IPS DF 19.7 (cell line): ENCODE data around the gene FRMD4A.
"Not testable (repeated sequence)": the region's sequence is repeated elsewhere in the genome, so short reads cannot be mapped to it uniquely, and the experiment has no call there.

Experiments
- DNase-seq: peaks from one replicate; pipeline ENCODE4 v3.0.0-alpha.2; 2013; ENCODE audit warnings: low read depth, low spot score

The FRMD4A gene

DNA sequence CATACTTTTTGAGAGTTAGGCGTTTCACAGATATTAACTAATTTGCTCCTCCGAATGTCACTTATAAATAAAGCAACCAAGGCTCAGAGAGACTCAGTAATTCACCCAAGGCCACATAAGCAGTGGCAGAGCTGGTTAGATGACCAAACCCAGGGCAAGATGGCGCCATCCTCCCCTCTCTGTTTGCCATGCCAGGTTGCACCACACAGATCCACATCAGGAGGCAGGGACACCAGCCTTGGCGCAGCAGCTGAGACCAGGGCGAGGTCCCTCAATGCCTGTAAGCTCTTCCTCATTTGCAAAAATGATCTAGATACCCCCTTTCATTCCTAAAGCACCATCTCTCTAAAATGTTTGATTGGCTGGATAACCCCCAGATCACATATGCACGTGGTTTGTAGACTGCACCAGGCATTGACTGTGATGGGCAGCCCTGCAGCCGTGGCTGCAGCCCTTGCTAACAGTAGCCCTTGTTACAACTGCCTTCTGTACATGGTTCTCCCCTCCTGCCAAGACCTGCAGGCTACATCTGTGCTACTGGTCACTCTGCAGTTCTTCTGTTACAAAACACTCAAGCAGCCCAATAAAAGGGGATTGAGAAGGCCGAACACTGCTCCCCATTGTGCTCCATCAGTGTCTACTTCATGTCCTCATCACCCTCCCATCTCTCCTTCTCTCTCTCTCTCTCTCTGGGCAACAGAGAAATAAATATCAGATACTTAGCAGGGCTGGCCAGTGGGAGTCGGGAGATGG, 445.3 kb downstream of the FRMD4A start:
- no peak for DNase-seq

GRCh38 chr10:13883636-13884444, 446.9 kb downstream of the FRMD4A start:
- no peak for DNase-seq

GRCh38 chr10:13882119-13882711, 448.5 kb downstream of the FRMD4A start:
- peak; percentile 99 for DNase-seq

DNA sequence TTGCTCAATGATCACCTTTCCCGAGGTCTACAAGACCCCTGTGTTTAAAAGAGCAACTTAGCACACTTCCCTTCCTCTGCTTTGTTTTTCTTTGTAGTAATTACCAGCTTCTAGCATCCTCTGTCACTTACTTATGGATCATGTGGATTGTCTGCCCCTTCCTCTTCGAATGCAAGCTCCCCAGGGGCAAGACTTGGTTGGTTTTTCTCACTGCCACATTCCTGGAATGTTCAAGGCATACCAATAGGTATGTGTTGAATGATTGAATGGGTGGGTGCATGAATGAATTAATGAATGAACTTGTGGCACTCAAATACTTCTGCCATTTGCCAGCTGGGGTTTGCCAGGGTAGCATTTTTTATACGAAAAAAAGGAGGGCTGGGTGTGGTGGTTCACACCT, 450.0 kb downstream of the FRMD4A start:
- DNase-seq, result no peak

GRCh38 chr10:13877154-13877909, 453.4 kb downstream of the FRMD4A start:
- DNase-seq, result no peak

DNA sequence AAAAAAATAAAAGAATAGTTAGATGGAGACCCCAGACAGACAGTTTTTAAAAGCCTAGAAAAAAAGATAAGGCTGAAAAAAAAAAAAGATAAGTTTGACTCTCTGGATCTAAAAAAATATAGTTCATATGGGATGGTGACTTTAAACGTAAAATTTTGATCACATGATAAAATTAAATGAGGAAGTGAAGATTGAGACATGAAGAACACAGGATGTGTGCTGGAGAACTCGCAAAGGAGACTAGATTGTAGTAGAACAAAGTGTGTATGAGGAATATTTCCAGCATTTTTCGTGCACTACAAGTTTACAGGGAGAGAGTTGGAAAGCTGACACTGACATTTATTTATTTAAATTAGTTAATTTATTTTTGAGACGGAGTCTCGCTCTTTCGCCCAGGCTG, 457.5 kb downstream of the FRMD4A start:
- DNase-seq, result no peak

- DNase-seq, result no peak
Measured at GRCh38 chr10:13872411-13872810, 458.3 kb downstream of the FRMD4A start.

- no peak for DNase-seq
Measured at GRCh38 chr10:13871776-13872175, 458.9 kb downstream of the FRMD4A start.

GRCh38 chr10:13871011-13871410, 459.7 kb downstream of the FRMD4A start:
- DNase-seq, result no peak

- no peak for DNase-seq
Measured at GRCh38 chr10:13869295-13869664, 461.4 kb downstream of the FRMD4A start.

DNA sequence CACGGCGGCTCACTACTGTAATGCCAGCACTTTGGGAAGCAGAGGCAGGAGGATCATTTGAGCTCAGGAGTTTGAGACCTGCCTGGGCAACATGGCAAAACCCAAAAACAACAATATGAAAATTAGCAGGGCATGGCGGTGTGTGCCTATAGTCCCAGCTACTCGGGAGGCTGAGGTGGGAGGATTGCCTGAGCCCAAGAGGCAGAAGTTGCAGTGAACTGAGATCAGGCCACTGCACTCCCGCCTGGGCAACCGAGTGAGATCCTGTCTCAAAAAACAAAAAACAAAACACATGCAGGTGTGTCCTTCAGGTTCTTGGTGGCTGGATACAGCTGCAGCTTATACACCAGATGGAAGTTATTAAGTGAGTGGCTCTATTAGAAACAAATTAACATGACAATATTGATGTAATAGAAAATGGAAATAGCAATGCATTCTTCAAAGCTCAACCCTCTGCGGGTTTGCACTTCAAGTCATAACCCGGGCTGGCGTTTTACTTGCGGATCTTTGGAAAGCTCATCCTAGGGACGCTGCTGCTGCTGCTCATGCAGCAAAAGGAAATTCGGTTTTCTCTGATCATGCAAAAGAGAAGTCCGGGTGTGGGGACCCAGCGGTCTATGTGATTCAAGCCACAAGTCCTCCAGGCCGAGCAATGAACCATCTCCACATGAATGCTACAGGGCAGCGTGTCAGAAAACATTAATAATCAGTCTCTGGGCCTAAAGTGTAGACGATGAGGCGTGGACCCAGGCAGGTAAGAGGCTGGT, 462.0 kb downstream of the FRMD4A start:
- DNase-seq, result no peak

- DNase-seq, result no peak
Measured at GRCh38 chr10:13867822-13868221, 462.9 kb downstream of the FRMD4A start.

- peak; percentile 86 for DNase-seq
Measured at GRCh38 chr10:13865758-13866491, 464.8 kb downstream of the FRMD4A start.

GRCh38 chr10:13865220-13865619, 465.5 kb downstream of the FRMD4A start:
- not testable (repeated sequence) for DNase-seq

DNA sequence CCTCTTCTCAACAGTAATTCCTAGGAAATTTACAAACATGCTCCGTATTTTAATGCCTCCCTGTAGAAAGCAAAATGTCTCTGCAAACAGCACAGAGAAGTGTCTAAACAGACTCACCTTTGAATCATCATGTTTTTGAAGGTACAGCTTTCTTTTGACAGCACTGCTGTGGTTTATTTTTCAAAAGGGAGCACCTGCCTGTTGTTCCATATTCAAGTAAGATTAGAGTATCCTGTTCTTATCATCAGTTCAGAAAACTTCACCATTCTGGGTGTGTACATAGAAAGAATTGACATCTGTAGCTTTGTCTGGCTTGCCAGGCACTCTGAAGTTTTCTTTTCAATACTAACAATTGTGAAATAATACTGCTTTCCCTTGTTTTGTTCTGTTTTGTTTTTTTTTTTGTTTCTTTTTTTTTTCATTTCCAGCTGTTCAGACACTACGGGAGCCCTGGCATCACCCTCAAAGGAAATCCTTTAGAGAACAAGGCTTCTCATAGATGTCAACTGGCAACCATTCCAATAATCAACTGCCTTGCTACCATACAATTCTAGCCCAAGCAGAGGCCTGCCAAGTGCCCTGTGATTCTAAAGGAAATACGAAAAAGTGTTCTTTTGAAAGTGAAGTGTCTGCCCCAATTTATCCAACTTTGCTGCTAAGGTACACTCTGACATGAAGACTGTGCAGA, 468.0 kb downstream of the FRMD4A start:
- no peak for DNase-seq

DNA sequence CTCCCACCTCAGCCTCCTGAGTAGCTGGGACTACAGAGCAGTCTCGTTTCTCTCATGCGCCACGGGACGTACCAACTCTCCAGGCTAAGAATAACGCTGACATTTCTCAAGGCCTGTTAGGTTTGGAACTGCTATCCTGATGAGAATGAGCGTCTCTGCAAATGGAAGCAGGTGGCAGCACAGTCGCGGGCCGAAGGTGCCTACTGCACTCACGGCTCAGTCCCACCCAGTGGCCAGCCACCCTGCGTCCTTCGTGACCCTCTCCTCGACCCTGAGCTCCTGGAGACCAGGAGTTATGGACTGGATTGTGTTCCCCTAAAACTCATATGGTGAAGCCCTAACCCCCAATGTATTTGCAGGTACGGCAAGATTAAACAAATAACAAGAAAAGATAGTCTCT, 469.8 kb downstream of the FRMD4A start:
- DNase-seq, result no peak

DNA sequence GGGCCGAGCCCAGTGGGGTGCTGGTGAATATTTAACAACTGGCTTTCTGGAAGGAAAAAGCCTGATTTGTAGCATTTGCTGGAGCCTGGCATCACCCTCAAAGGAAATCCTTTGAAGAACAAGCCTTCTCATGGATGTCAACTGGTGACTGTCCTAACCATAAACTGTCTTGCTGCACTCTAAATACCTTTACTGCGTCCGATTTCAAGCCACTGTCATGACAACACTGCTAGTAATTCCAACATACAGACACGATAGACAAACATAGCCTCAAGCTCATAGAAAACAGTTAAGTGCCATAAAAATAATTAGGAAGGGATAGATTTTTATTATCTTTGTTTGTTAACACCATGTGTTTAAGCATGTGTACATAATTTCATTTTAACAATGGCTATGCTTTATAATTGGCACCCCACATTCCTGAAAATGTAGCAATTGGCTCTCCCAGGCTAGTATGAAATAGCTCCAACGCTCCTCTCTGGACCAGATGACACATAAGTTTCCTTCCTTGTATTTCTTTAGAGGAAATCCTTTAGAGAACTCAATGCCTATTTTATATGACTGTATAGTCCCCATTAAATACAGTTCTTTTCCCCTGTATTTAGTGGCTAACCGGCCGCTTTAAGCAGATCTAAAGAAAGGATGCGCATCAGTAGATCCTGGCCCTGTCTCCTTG, 470.6 kb downstream of the FRMD4A start:
- no peak for DNase-seq

DNA sequence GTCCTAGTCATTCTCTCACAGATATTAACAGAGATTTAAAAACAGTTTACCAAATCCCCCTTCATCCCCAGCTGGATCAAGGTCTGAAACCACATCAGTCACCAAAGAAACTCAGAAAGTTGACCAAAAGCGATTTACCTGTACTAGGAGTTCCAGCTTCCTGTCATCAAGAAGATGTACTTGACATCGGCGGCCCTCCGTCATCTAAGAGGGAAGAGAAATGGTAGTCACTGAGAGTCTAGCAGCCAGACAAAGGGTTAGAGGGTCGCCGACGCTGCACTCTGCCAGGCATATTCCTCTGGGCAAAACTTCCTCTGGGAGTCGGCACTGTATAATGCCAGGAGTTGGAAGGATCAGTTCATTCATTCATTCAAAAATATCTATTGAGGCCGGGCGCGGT, 472.0 kb downstream of the FRMD4A start:
- DNase-seq, result no peak

DNA sequence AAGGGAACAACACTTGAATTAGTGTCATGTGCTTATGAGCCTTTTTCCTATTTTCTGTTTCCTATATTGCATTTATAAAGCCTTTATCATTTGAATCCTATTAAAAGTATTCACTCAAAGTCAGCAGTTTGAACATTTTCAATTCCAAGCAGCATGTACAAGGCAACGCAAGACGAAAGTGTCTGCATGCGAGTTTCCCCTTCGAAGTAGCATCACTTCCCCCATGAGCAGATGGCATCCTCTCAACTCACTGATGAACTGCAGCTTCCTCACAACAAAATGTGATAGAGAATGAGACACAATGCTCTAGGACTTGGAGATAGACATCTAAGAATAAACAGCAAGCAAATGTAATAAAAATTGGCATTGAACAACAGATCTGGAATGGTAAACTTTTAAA, 473.3 kb downstream of the FRMD4A start:
- no peak for DNase-seq
